Hepatocyte (in vitro differentiated cells): ENCODE data around the gene OSGIN1. TPM values are rescaled to one million over a fixed set of nuclear protein-coding genes. Genes with fewer than 3 reads are reported as not detected.

Source experiments
- DNase-seq: peaks from one replicate; pipeline ENCODE4 v3.0.0-alpha.2; 2016; ENCODE audit warnings: low spot score
- H2AFZ ChIP-seq: fragments of 200-600 bp; sonication (generic); 2 replicates; pipeline ENCODE4 v1.6.0; 2016; ENCODE audit warnings: antibody characterized with exemption, mild to moderate bottlenecking
- H3K27ac ChIP-seq: fragments of 200-600 bp; sonication (generic); 2 replicates; pipeline ENCODE4 v1.5.1; 2016; ENCODE audit warnings: mild to moderate bottlenecking
- H3K27me3 ChIP-seq: fragments of 200-600 bp; sonication (generic); 2 replicates; pipeline ENCODE4 v1.6.1; 2016
- H3K36me3 ChIP-seq: fragments of 200-600 bp; sonication (generic); replicated peaks from 2 replicates; pipeline ENCODE4 v1.5.1; 2016; ENCODE audit warnings: low read depth; ENCODE audit not compliant: insufficient read depth
- H3K4me1 ChIP-seq: fragments of 200-600 bp; sonication (generic); 2 replicates; pipeline ENCODE4 v1.5.1; 2016; ENCODE audit warnings: mild to moderate bottlenecking, moderate library complexity; ENCODE audit not compliant: insufficient read depth
- H3K4me2 ChIP-seq: fragments of 200-600 bp; sonication (generic); 2 replicates; pipeline ENCODE4 v1.6.0; 2016
- H3K4me3 ChIP-seq: fragments of 200-600 bp; sonication (generic); 2 replicates; pipeline ENCODE4 v1.5.1; 2016; ENCODE audit warnings: mild to moderate bottlenecking
- H3K79me2 ChIP-seq: fragments of 200-600 bp; sonication (generic); 2 replicates; pipeline ENCODE4 v1.6.0; 2017; ENCODE audit warnings: mild to moderate bottlenecking
- H3K9me2 ChIP-seq: fragments of 200-600 bp; sonication (generic); replicated peaks from 2 replicates; pipeline ENCODE4 v1.6.0; 2017; ENCODE audit warnings: mild to moderate bottlenecking; ENCODE audit not compliant: insufficient read depth
- H3K9me3 ChIP-seq: fragments of 200-600 bp; sonication (generic); 2 replicates; pipeline ENCODE4 v1.5.1; 2016; ENCODE audit warnings: low read depth, mild to moderate bottlenecking
- H4K20me1 ChIP-seq: fragments of 200-600 bp; sonication (generic); 2 replicates; pipeline ENCODE4 v1.6.0; 2016; ENCODE audit warnings: mild to moderate bottlenecking; ENCODE audit not compliant: insufficient read depth, poor library complexity, severe bottlenecking
- EZH2 ChIP-seq: fragments of 200-600 bp; sonication (generic); IDR thresholded peaks from 2 replicates; pipeline ENCODE4 v1.6.1; 2016; ENCODE audit warnings: antibody characterized with exemption, mild to moderate bottlenecking, borderline replicate concordance
- EZH2phosphoT487 ChIP-seq: fragments of 200-600 bp; sonication (generic); IDR thresholded peaks from one replicate; pipeline ENCODE4 v1.6.1; 2018; ENCODE audit warnings: antibody characterized with exemption, mild to moderate bottlenecking, low read depth, moderate library complexity; ENCODE audit not compliant: unreplicated experiment, severe bottlenecking
- WGBS: methylation state at CpG from one replicate; pipeline ENCODE4 v1.1.6; 2016; ENCODE audit warnings: low lambda C conversion rate; ENCODE audit errors: missing lambda C conversion rate; 5-methylcytosine and 5-hydroxymethylcytosine counted together
- polyA plus RNA-seq: library from polyadenylated mRNA; unstranded; fragments of >200 nt; fragmentation: Nextera tagmentation; extraction: Ambion mirVana; gene quantifications from 2 replicates; pipeline ENCODE4 v1.2.1, GENCODE V29; 2016
- total RNA-seq: library from RNA; depleted of rRNA; stranded (reverse); fragments of >200 nt; gene quantifications from 2 replicates; pipeline ENCODE4 v1.2.3, GENCODE V29; 2014
- TF ChIP-seq, protein P1 (sequence below): fragments of 200-600 bp; sonication (generic); IDR thresholded peaks from 2 replicates; pipeline ENCODE4 v1.5.1; 2016; ENCODE audit warnings: antibody characterized with exemption, mild to moderate bottlenecking; ENCODE audit not compliant: poor library complexity

The OSGIN1 gene
- total and polyA plus RNA-seq, 2 experiments from 2014 or later = 1.9 to 10.0 TPM

DNA sequence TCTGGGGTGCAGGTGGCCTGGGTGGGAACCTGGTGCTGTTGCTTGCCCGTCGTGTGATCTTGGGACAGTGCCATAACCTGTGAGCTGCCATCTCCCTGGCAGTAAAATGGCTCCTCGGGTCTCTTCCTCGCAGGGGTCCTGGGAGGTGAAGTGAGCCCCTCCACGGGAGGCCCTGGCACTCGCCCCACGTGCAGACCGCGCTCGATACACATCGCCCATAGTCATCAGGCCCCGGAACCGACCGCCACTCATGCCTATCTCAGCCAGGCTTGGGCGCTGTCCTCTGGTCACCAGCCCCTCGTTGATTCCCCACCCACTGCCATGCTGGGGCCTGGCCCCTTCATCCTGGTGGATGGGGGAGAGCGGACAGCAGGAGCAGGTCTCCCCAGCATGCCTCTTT lies 21.5 kb upstream of the OSGIN1 start:
- no peaks in the 10 kb centered on the region for H3K9me2 ChIP-seq
- H3K9me3 ChIP-seq = no peaks in the 10 kb centered on the region
- no peak overlapping the region for H3K4me3 ChIP-seq
- over 99% methylated on average over 14 of the region's 17 CpGs for WGBS
- no peaks in the 10 kb centered on the region for H3K27me3 ChIP-seq
- no peak overlapping the region for H3K27ac ChIP-seq
- H3K79me2 ChIP-seq = no peaks in the 10 kb centered on the region
- H2AFZ ChIP-seq = no peak overlapping the region
- H3K36me3 ChIP-seq = no peaks in the 10 kb centered on the region
- H3K4me1 ChIP-seq = peaks cover 4% of the 10 kb centered on the region
- H3K4me2 ChIP-seq = no peak overlapping the region
- TF ChIP-seq, protein P1, sequence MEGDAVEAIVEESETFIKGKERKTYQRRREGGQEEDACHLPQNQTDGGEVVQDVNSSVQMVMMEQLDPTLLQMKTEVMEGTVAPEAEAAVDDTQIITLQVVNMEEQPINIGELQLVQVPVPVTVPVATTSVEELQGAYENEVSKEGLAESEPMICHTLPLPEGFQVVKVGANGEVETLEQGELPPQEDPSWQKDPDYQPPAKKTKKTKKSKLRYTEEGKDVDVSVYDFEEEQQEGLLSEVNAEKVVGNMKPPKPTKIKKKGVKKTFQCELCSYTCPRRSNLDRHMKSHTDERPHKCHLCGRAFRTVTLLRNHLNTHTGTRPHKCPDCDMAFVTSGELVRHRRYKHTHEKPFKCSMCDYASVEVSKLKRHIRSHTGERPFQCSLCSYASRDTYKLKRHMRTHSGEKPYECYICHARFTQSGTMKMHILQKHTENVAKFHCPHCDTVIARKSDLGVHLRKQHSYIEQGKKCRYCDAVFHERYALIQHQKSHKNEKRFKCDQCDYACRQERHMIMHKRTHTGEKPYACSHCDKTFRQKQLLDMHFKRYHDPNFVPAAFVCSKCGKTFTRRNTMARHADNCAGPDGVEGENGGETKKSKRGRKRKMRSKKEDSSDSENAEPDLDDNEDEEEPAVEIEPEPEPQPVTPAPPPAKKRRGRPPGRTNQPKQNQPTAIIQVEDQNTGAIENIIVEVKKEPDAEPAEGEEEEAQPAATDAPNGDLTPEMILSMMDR = no peak
- no peak for TF ChIP-seq EZH2phosphoT487
- TF ChIP-seq EZH2 = no peak
- DNase-seq = no peak
- no peaks in the 10 kb centered on the region for H4K20me1 ChIP-seq

DNA sequence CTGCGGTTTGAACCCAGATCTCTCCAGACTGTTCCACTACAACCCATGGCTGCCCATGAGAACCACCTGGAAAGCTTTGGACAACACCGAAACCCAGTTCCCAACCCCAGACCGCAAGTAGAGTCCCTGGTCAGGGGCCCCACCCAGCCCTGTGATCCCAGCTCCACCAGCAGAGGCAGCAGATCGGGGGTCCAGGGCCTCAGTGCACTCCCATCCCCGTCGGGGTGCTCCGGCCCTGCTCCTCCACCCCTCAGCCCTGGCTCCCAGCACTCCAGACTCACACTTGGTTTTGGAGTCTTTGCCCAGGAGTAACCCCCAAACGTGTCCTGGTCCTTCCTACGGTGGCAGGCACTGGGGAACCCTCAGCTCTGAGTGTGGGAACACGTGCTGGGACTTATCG lies 20.7 kb upstream of the OSGIN1 start:
- Histone ChIP-seq H3K4me2 (no peak overlapping the region), H2AFZ (no peak overlapping the region), H3K27ac (no peak overlapping the region), H3K9me2 (no peaks in the 10 kb centered on the region), H3K9me3 (no peaks in the 10 kb centered on the region), H4K20me1 (no peaks in the 10 kb centered on the region), H3K79me2 (no peaks in the 10 kb centered on the region), H3K27me3 (no peaks in the 10 kb centered on the region), H3K36me3 (no peaks in the 10 kb centered on the region), H3K4me3 (no peak overlapping the region), H3K4me1 (peaks cover 4% of the 10 kb centered on the region)
- no peak for DNase-seq
- 88% methylated on average over 11 of the region's 11 CpGs for WGBS
- no peak for TF ChIP-seq EZH2phosphoT487
- TF ChIP-seq EZH2 = no peak
- TF ChIP-seq, protein P1 = no peak

DNA sequence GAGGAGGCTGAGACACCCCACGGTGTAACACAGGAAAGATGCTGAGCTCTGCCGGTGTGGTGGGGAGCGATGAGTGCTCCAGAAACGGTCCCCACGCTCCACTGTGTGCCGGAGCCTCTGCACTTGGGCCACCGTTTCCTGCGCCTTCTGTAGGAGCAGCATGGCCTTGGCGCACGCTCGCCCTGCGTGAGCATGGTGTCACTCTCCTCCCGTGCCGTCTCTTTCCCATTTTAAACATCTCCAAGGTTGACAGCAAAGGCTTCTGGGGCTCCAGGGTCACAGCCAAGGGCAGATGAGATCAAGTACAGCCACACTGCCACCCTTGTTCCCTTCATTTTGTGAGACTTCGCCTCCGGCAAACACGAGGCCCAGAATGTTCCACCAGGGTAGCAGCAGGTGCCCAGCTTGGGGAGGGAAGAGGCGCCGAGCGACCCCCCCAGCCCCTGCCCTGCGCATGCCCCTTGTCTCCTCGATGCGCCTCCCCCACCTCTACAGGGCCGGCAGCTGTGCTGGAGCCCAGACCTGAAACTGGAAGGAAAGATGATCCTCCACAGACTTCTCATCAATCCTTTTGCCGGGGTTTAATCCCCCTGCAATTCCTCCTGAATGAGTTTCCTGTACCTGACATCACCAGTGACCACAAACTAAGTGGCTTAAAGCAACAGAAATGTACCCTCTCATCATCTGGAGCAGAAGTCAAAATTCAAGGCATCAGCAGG lies 19.9 kb upstream of the OSGIN1 start:
- no peaks in the 10 kb centered on the region for H3K36me3 ChIP-seq
- TF ChIP-seq EZH2 (no peak), EZH2phosphoT487 (no peak)
- TF ChIP-seq, protein P1 = no peak
- 90% methylated on average over 23 of the region's 25 CpGs for WGBS
- H3K9me3 ChIP-seq = no peaks in the 10 kb centered on the region
- no peak overlapping the region for H3K4me3 ChIP-seq
- H3K79me2 ChIP-seq = no peaks in the 10 kb centered on the region
- no peak overlapping the region for H2AFZ ChIP-seq
- H3K27ac ChIP-seq = no peak overlapping the region
- peaks cover 2% of the 10 kb centered on the region for H3K4me1 ChIP-seq
- no peak for DNase-seq
- no peaks in the 10 kb centered on the region for H3K27me3 ChIP-seq
- H4K20me1 ChIP-seq = no peaks in the 10 kb centered on the region
- H3K9me2 ChIP-seq = no peaks in the 10 kb centered on the region
- H3K4me2 ChIP-seq = no peak overlapping the region
